GM19397 (cell line): ENCODE results near the gene AP2A2.
"Not testable (repeated sequence)": the region's sequence is repeated elsewhere in the genome, so short reads cannot be mapped to it uniquely, and the experiment has no call there.

Experiments
- ATAC-seq: cut with Tn5 transposase; IDR thresholded peaks from one replicate; pipeline ENCODE4 v1.9.1; 2021; ENCODE audit warnings: mild to moderate bottlenecking, moderate library complexity; ENCODE audit not compliant: unreplicated experiment

AP2A2 gene

GRCh38 chr11:1012740-1013630 is 87.3 kb downstream of the AP2A2 start:
- ATAC-seq = no peak

DNA sequence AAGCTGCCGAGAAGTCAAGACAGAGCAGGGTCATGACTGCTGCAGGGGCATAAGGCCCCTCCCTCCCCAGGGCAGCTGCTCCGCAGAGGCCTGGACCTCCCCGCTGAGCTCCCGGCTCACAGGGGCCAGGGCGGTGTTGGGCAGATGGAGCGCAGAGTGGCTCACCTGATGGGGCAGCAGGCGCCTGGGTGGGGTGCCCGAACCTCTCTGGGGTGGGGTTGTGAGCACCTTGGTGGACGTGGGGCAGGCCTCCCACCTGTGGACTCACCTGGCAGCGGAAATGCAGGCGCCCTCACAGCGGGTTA is 87.9 kb downstream of the AP2A2 start:
- no peak for ATAC-seq

DNA sequence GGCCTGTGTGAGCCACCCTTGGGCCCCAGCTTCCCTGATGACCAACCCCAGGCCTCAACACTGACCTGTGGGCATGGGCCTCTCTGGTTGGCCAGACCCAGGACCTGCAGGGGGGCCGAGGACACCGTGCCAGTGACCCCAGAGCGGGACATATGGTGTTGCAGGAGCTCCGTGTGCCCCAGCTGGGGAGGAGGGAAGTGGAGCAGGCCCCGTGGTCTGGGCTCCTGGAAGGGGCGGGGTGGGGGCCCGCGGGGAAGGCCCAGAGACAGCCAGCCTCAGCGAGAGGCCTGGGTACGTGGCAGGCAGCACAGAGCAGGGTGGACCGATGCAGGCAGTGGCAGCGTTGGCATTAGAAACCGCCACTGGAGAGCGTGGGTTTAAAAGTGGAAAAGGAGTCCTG is 88.6 kb downstream of the AP2A2 start:
- no peak for ATAC-seq

GRCh38 chr11:1015064-1015463 is 89.4 kb downstream of the AP2A2 start:
- ATAC-seq = no peak

DNA sequence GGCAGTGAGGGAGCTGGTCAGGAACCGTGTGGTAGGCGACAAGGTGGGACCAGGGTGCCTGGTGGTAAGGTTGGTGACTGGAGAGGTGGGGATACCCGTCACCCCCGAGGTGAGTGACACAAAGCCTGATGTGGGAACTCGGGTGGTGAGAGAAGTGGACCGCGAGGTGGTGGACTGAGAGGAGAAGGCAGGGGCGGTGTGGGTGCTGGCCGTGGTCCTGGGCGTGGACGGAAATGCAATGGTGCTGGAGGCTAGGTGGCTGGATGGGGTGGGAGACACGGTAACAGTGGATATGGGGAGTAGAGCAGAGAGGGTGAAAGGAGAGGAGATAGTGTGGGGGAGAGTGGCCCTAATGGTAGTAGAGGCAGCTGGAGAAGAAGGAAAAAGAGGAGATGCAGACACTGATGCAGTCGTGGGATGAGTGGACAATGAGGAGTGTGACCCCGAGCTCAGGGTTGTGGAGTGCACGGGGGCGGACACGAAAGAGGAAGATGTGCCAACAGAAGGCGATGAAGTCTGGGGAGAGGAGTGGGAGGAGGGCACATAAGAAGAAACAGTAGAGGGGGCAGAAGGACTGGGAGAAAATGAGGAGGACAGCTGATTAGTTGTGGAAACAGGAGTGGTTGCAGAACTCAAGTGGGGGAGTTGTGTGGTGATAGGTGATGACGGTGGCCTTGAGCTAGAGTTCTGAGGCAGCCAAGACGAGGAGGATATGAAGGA is 90.3 kb downstream of the AP2A2 start:
- no peak for ATAC-seq

GRCh38 chr11:1016610-1017126 is 91.0 kb downstream of the AP2A2 start:
- not testable (repeated sequence) for ATAC-seq

- no peak for ATAC-seq
Observed at GRCh38 chr11:1017269-1018005, 91.8 kb downstream of the AP2A2 start.

- ATAC-seq = no peak
Observed at GRCh38 chr11:1018091-1018490, 92.4 kb downstream of the AP2A2 start.

DNA sequence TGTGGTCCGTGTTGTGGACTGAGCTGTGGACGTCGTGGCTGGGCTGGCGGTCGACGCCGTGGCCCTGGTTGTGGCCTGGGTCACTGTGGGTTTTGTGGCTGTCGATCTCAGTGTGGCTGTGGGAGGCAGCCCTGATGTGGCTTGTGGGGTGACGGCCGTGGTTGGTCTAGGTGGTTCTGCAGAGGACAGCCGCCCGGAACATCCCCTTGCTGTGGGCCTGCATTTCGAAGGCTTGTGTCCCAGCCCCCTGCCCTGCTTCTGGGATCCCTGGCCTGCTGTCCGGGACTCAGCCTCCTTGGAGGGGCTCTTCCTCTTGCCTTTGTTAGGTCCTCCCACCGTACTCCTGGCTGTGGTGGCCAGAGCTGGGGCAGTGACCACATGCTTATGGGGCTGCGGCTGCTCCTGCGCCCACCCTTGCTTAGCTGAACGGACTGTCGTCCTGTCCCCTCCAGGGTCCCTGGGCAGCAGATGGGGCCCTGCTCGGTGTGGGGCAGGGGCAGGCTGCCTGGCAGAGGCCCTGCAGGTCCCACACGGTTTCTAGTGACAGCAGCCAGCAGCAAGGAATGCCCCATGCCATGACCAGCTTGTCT is 93.7 kb downstream of the AP2A2 start:
- no peak for ATAC-seq

DNA sequence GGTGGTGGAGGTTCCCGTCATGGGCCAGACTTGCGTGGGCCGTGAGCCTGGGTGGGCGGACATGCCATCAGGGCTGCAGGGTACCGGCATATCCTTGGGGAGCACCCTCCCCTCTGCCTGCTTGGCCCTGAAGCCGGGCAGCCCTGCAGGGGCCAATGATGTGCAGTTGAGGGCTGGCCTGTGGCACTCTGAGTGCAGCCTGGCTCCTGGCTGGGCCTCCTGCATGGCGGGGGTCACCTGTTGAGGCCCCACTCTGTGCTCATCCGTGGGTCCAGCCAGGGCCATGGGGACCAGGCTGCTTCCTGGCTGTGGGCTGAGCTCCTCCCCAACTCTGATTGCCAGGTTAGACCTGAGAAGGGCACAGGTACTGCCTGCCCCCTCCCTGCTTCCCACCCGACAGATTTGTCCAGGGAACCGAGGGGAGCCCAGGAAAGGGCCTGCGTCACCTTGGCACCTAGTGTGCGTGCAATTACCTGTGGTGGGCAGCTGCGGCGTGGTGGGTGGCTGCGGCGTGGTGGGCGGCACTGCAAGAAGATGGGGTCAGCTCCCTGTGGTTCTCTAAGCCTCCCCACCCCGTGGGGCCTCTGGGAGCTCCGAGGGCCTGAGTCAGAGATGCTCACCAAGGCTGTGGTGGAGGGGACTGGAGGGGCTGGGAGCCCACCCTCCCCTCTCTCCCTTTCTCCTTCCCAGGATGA is 94.7 kb downstream of the AP2A2 start:
- ATAC-seq = no peak

DNA sequence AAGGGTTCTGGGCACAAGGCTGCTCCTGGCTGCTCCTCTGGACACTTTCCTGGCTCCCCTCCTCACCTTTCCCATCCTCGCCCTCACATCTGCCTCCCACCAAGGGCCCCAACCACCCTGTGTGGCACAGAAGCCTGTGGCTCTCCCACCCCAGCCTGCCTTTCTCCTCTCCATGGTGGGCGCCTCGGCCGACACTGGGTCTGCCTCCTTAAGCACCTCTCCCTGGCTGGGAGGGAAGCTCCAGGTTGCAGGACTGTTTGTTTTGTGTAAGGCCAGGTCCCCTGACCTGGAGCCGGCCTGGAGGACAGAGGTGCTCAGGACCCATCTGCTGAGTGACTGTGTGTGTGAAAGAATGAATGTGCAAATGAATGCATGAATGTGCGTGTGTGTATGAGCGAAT is 96.7 kb downstream of the AP2A2 start:
- ATAC-seq = no peak

DNA sequence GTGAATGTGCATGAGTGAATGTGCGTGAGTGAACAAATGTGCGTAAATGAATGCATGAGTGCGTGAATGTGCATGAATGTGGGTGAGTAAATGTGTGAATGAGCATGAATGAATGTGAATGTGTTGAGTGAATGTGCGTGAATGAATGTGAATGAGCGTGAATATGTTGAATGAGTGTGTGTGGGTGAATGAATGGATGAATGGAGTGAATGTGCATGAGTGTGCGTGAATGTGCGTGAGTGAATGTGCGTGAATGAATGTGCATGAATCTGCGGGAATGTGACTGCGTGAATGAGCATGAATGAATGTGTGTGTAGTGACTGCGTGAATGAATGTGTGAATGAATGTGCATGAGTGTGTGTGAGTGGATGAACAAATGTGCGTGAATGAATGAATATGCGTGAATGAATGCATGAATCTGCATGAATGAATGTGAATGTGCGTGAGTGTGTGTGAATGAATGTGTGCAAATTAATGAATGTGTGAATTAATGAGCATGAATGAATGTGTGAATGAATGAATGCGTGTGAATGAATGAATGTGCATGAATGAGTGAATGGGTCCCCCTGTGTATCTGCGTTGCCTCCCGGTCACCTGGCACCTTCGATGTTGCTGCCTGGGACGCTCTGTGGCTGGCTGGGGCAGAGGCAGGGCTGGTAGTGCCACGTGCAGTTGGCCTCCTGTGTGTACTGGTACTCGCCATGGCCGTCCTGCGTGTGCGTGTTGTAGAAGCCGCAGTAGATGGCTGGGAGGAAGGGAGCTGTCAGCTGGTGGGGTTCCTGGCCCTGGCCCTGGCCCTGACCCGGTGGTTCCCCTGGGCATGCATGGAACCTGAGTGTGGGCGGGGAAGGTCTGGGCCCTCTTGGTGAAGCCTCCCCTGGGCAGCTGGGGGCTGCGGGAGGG is 97.5 kb downstream of the AP2A2 start:
- no peak for ATAC-seq

GRCh38 chr11:1023811-1024596 is 98.3 kb downstream of the AP2A2 start:
- no peak for ATAC-seq

DNA sequence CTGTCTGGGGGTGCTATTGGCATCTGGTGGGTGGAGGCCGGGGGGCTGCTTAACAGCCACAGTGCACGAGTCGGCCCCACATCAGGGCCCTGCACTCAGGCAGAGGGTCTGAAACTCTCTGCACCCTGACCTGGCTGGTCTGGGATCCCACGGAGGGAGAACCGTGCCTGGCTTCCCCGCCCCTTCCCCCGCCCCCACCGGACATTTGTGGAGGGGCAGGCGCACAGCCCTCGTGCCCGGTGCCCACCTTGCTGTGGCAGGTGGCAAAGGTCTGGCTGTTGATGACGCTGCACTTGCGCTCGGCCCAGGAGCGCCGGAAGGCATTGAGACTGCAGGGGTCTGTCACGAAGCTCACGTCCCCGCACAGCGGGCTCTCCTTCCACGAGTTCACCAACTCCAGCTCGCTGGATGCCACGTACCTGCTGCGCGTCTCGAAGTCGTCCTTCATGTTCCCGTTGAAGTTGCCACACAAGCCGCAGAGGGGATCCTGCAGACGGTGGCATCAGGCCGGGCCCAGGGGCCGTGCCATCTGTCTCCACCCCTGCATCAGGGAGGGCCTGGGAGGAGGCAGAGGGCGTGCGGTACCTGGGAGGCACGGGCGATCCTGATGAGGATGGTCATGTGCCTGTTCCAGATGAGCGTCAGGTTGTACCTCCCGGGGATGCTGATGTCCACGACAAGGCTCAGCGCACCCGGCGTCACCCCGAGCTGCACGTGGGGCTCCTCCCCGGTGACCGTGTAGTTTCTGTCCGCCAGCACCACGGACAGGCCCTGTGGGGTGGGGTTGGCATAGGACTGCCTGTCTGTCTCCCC is 99.1 kb downstream of the AP2A2 start:
- ATAC-seq = no peak

DNA sequence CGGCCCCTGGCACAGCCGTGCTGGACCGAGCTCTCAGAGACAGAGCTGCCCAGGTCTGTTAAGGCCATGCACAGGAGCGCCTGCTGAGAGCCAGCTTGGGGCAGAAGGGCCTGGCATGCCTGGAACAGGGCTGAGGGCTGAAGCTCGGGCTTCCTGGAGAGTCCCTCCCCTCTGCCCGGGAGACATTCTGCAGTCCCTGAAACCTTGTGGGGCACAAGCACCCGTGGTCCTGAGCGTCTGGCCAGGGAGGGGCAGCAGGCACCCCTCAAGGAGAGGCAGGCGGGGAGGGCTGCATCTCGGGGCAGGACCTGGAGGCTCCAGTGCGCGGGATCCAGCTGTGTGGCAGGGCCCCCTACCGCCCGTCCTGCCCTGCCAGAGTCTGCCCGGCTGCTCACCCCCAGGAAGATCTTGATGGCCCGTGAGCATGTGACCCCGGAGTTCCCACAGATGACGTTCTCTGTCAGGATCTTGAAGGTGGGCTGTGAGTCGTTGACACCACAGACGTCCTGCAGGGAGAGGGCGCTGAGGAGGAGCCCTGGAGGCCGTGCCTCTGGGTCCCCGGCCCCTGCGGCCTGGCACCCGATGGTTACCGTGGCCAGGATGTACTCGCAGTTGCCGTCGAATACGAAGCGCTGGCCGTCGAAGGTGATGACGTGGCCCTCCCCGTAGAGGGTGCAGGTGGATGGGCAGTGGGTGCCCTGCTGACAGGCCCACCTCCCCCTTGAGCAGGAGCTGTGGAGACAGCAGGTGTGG is 99.9 kb downstream of the AP2A2 start:
- ATAC-seq = no peak

DNA sequence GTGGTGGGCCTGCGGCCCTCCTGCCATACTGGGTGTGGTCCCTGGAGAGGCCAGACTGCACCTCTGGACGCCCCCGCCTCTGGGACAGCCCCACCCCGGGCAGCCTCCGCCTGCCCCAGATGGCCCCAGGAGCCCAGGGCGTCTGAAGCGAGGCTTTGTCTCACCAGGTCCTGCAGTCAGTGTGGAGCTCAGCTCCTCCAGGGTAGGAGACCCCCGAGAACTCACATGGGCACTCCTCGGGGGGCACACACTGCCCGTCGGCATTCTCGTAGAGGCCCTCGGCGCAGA is 100.4 kb downstream of the AP2A2 start:
- ATAC-seq = no peak
